ENCODE measurements around the gene LZTFL1.

LZTFL1 gene

DNA sequence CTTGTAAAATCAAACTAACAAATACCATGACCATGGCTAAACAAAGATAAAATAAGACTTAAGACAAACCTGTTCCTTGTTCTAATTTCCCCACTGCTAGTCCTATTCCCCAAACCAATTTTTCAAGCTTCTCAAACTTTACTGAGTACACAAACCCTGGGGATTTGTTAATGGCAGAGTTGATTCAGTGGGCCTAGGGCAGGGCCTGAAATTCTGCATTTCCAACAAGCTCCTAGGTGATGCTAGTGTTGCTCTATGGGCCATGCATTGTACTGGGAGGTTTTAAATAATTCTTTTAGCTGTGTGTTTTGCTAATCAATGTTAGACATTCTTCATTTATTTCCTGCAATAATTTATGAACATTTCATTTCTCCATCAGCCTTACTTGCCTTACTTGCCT lies 31.1 kb upstream of the LZTFL1 start:
- TF ChIP-seq, protein P1, sequence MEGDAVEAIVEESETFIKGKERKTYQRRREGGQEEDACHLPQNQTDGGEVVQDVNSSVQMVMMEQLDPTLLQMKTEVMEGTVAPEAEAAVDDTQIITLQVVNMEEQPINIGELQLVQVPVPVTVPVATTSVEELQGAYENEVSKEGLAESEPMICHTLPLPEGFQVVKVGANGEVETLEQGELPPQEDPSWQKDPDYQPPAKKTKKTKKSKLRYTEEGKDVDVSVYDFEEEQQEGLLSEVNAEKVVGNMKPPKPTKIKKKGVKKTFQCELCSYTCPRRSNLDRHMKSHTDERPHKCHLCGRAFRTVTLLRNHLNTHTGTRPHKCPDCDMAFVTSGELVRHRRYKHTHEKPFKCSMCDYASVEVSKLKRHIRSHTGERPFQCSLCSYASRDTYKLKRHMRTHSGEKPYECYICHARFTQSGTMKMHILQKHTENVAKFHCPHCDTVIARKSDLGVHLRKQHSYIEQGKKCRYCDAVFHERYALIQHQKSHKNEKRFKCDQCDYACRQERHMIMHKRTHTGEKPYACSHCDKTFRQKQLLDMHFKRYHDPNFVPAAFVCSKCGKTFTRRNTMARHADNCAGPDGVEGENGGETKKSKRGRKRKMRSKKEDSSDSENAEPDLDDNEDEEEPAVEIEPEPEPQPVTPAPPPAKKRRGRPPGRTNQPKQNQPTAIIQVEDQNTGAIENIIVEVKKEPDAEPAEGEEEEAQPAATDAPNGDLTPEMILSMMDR (IDR thresholded peaks at IDR 0.05; ENCODE audit: insufficient read depth, low read depth, low read length, missing control alignments), result no peak
- H3K4me3 ChIP-seq (ENCODE audit: low read length), result no peak overlapping the region
- DNase-seq (ENCODE audit: low read depth), result no peak

DNA sequence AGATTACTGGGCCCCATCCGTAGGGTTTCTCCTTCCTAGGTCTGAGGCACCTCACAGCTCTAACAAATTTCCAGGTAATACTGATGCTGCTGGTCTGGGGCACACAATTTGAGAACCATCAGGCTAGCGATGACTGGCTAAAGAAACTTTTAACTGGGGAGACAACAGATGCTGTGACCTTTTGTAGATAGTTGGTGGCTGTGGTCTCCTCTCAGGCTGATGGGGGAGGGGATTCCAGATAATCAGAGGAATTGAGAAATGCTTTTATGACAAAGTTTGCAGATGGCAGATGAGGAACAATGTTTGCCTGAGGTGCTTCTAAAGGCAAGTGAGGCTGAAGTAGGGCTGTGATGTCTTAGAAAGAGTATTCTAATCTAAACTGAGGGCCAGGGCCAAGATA lies 30.6 kb upstream of the LZTFL1 start:
- TF ChIP-seq, protein P1 (IDR thresholded peaks at IDR 0.05; ENCODE audit: insufficient read depth, low read depth, low read length, missing control alignments), result no peak
- DNase-seq (ENCODE audit: low read depth), result no peak

DNA sequence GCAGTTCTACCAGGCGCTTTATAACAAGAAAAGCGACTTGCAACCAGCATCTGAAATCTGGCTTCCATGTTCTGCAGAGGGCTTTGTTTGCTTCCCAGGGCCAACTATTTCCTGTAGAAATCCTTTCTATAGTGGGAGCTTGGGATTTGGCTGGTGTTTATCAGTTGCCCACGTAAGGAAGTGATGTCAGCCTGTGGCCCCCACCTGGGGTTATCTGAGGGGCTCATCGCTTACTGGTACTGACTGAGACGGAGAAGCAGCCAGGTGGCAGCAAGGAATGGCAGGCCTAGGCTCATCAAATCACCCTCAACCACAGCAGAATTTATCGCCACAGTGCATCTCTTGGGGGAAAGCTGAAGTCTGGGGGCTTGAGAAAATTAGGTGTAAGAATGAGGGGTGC lies 29.9 kb upstream of the LZTFL1 start:
- DNase-seq (ENCODE audit: low read depth), result no peak
- TF ChIP-seq, protein P1 (IDR thresholded peaks at IDR 0.05; ENCODE audit: insufficient read depth, low read depth, low read length, missing control alignments), result no peak

More for the DNA sequence above, 30.6 kb upstream of the LZTFL1 start:
- H3K4me3 ChIP-seq (ENCODE audit: low read length), result no peak overlapping the region

DNA sequence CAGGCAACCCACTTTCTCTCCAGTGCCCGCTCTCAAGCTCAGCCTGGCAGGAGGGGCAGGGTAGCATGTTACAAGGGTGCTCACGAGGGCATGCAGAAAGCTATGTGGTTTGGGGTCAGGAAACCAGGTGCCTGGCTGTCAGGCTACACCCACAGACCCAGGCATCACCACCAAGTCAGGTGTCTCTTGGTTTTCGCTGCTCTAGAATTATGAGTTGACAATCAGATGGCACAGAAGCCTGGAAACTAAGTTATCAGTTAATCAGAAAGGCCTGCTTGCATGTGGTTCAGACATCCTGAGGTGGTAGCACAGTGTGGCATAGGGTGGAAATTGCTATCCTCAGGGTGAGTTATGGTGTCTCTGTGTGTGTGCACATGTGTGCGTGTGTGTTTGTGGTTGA lies 28.2 kb upstream of the LZTFL1 start:
- TF ChIP-seq, protein P1 (IDR thresholded peaks at IDR 0.05; ENCODE audit: insufficient read depth, low read depth, low read length, missing control alignments), result no peak
- H3K4me3 ChIP-seq (ENCODE audit: low read length), result no peak overlapping the region
- DNase-seq (ENCODE audit: low read depth), result no peak

More for the DNA sequence above, 29.9 kb upstream of the LZTFL1 start:
- H3K4me3 ChIP-seq (ENCODE audit: low read length), result no peak overlapping the region

DNA sequence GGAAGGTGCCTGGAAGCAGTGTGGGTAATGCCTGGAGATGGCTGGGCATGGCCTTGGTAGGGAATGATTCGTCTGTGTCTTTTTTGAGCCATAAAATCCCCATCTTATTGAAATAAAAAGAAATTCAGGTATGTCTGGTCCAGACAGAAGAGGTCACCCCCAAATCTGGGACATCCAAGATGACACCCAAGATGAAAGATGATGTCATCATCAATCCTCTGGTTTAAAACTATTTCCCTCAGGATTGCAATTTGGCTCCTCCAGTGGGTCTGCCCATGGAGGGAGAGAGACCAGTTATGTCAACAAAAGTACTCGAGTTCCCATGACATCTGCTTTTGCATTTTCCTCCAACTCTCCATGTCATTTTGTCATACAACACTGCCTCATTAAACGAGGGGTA lies 27.7 kb upstream of the LZTFL1 start:
- H3K4me3 ChIP-seq (ENCODE audit: low read length), result no peak overlapping the region
- TF ChIP-seq, protein P1 (IDR thresholded peaks at IDR 0.05; ENCODE audit: insufficient read depth, low read depth, low read length, missing control alignments), result no peak
- DNase-seq (ENCODE audit: low read depth), result no peak

DNA sequence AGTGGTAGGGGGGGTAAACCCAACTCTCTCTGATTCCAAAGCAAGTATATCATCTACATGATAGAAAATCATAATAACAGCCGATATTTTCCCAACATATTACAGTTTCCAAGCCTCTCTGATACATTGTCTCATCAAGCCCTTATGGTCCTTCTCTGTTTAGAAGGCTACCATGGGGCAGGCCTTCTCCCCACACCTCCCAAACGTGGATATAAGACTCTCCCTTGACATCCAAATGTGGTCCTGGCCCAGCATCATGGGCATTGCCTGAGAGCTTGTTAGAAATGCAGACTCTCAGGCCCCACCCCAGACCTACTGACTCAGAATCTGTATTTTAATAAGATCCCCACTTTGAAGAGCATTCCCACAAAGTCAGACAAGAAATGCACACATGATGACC lies 26.7 kb upstream of the LZTFL1 start:
- TF ChIP-seq, protein P1 (IDR thresholded peaks at IDR 0.05; ENCODE audit: insufficient read depth, low read depth, low read length, missing control alignments), result no peak

DNA sequence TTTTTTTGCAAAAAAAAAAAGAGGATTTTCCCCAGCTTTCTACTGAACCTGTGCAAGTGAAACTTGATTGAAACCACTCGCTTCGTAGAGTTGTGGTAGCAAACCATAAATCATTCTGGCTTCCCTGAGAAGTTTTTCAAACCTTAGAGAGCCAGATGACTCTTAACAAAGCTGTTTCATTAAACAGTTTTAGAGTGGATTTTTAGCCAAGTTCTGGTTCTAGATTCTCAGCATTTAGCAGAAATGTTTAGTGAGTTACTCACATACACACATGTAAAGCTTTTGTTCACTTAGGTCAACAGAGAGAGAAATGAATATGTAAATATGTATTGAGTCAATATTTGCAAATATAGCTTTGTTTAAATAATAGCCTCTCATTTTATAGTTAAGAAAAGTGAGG lies 26.3 kb upstream of the LZTFL1 start:
- TF ChIP-seq, protein P1 (IDR thresholded peaks at IDR 0.05; ENCODE audit: insufficient read depth, low read depth, low read length, missing control alignments), result no peak
- H3K4me3 ChIP-seq (ENCODE audit: low read length), result no peak overlapping the region
- no peak for DNase-seq (ENCODE audit: low read depth)

More for the DNA sequence above, 26.7 kb upstream of the LZTFL1 start:
- DNase-seq (ENCODE audit: low read depth), result no peak
- H3K4me3 ChIP-seq (ENCODE audit: low read length), result no peak overlapping the region
